SJSA1 (cell line): ENCODE results near the gene CSNK1G3. TPM values are rescaled to one million over a fixed set of nuclear protein-coding genes. Genes with fewer than 3 reads are reported as not detected.

Experiments used
- DNase-seq, 2 experiments: peaks; one replicate each; pipeline ENCODE4 v3.0.0-alpha.2; 2015 to 2020; ENCODE audit warnings: low spot score in 2 of 2, low read depth in 1 of 2
- H3K27ac ChIP-seq: fragments of 250-450 bp; sonication (Bioruptor Pico); 2 replicates; pipeline ENCODE4 v1.5.1; 2020; ENCODE audit warnings: mild to moderate bottlenecking, moderate library complexity
- H3K27me3 ChIP-seq: fragments of 250-450 bp; sonication (Bioruptor Pico); replicated peaks from 2 replicates; pipeline ENCODE4 v1.5.1; 2020; ENCODE audit warnings: mild to moderate bottlenecking, moderate library complexity
- H3K36me3 ChIP-seq: fragments of 250-450 bp; sonication (Bioruptor Pico); 2 replicates; pipeline ENCODE4 v1.5.1; 2020; ENCODE audit warnings: mild to moderate bottlenecking
- H3K4me1 ChIP-seq: fragments of 250-450 bp; sonication (Bioruptor Pico); replicated peaks from 2 replicates; pipeline ENCODE4 v1.6.1; 2021; ENCODE audit warnings: mild to moderate bottlenecking
- H3K4me3 ChIP-seq: fragments of 250-450 bp; sonication (Bioruptor Pico); 2 replicates; pipeline ENCODE4 v1.5.1; 2020; ENCODE audit warnings: mild to moderate bottlenecking
- H3K9me3 ChIP-seq: fragments of 250-450 bp; sonication (Bioruptor Pico); replicated peaks from 2 replicates; pipeline ENCODE4 v1.5.1; 2020; ENCODE audit warnings: mild to moderate bottlenecking
- total RNA-seq: library from RNA; depleted of rRNA; stranded (reverse); fragments of >200 nt; shearing (Covaris generic); gene quantifications from 2 replicates; pipeline ENCODE4 v1.2.3, GENCODE V29; 2014

CSNK1G3 gene
- total RNA-seq, 1 experiment from 2014 or later: 75.1 TPM

GRCh38 chr5:123527190-123527589 lies 15.2 kb downstream of the CSNK1G3 start:
- Histone ChIP-seq H3K4me1 (no peaks in the 10 kb centered on the region), H3K27me3 (no peaks in the 10 kb centered on the region), H3K27ac (no peak overlapping the region), H3K4me3 (no peak overlapping the region), H3K36me3 (no peaks in the 10 kb centered on the region), H3K9me3 (no peaks in the 10 kb centered on the region)
- DNase-seq: no peak

GRCh38 chr5:123528065-123528464 lies 16.1 kb downstream of the CSNK1G3 start:
- H3K9me3 ChIP-seq: no peaks in the 10 kb centered on the region
- no peak for DNase-seq
- H3K4me1 ChIP-seq: no peaks in the 10 kb centered on the region
- no peaks in the 10 kb centered on the region for H3K36me3 ChIP-seq
- no peak overlapping the region for H3K4me3 ChIP-seq
- no peaks in the 10 kb centered on the region for H3K27me3 ChIP-seq
- no peak overlapping the region for H3K27ac ChIP-seq

- Histone ChIP-seq H3K27ac (no peak overlapping the region), H3K9me3 (no peaks in the 10 kb centered on the region), H3K4me1 (no peaks in the 10 kb centered on the region), H3K36me3 (no peaks in the 10 kb centered on the region), H3K4me3 (no peak overlapping the region), H3K27me3 (no peaks in the 10 kb centered on the region)
- DNase-seq: no peak
Observed at GRCh38 chr5:123528878-123529277, 16.9 kb downstream of the CSNK1G3 start.

GRCh38 chr5:123530728-123531127 lies 18.8 kb downstream of the CSNK1G3 start:
- Histone ChIP-seq H3K9me3 (no peaks in the 10 kb centered on the region), H3K27me3 (no peaks in the 10 kb centered on the region), H3K4me3 (no peak overlapping the region), H3K36me3 (no peaks in the 10 kb centered on the region), H3K27ac (no peak overlapping the region), H3K4me1 (no peaks in the 10 kb centered on the region)
- DNase-seq: no peak

GRCh38 chr5:123535648-123536047 lies 23.7 kb downstream of the CSNK1G3 start:
- no peak overlapping the region for H3K4me3 ChIP-seq
- DNase-seq: no peak
- no peaks in the 10 kb centered on the region for H3K36me3 ChIP-seq
- H3K4me1 ChIP-seq: no peaks in the 10 kb centered on the region
- no peaks in the 10 kb centered on the region for H3K27me3 ChIP-seq
- no peak overlapping the region for H3K27ac ChIP-seq
- no peaks in the 10 kb centered on the region for H3K9me3 ChIP-seq

- no peaks in the 10 kb centered on the region for H3K9me3 ChIP-seq
- no peaks in the 10 kb centered on the region for H3K36me3 ChIP-seq
- no peak overlapping the region for H3K4me3 ChIP-seq
- DNase-seq: no peak
- H3K27ac ChIP-seq: no peak overlapping the region
- no peaks in the 10 kb centered on the region for H3K27me3 ChIP-seq
- H3K4me1 ChIP-seq: no peaks in the 10 kb centered on the region
Observed at GRCh38 chr5:123537256-123537655, 25.3 kb downstream of the CSNK1G3 start.

GRCh38 chr5:123537845-123538244 lies 25.9 kb downstream of the CSNK1G3 start:
- DNase-seq: no peak
- H3K9me3 ChIP-seq: no peaks in the 10 kb centered on the region
- H3K27me3 ChIP-seq: no peaks in the 10 kb centered on the region
- H3K36me3 ChIP-seq: no peaks in the 10 kb centered on the region
- H3K27ac ChIP-seq: no peak overlapping the region
- H3K4me1 ChIP-seq: no peaks in the 10 kb centered on the region
- H3K4me3 ChIP-seq: no peak overlapping the region

- H3K36me3 ChIP-seq: no peaks in the 10 kb centered on the region
- H3K27me3 ChIP-seq: no peaks in the 10 kb centered on the region
- no peaks in the 10 kb centered on the region for H3K4me1 ChIP-seq
- DNase-seq: no peak
- no peak overlapping the region for H3K4me3 ChIP-seq
- no peak overlapping the region for H3K27ac ChIP-seq
- no peaks in the 10 kb centered on the region for H3K9me3 ChIP-seq
Observed at GRCh38 chr5:123538670-123539459, 26.9 kb downstream of the CSNK1G3 start.

- Histone ChIP-seq H3K36me3 (no peaks in the 10 kb centered on the region), H3K27ac (no peak overlapping the region), H3K4me3 (no peak overlapping the region), H3K27me3 (no peaks in the 10 kb centered on the region), H3K4me1 (no peaks in the 10 kb centered on the region), H3K9me3 (no peaks in the 10 kb centered on the region)
- DNase-seq: no peak
Observed at GRCh38 chr5:123540534-123540933, 28.6 kb downstream of the CSNK1G3 start.

GRCh38 chr5:123543438-123543837 lies 31.5 kb downstream of the CSNK1G3 start:
- DNase-seq: no peak
- H3K36me3 ChIP-seq: no peaks in the 10 kb centered on the region
- no peaks in the 10 kb centered on the region for H3K4me1 ChIP-seq
- H3K27me3 ChIP-seq: no peaks in the 10 kb centered on the region
- no peak overlapping the region for H3K27ac ChIP-seq
- no peaks in the 10 kb centered on the region for H3K9me3 ChIP-seq
- H3K4me3 ChIP-seq: no peak overlapping the region

- Histone ChIP-seq H3K27ac (no peak overlapping the region), H3K9me3 (no peaks in the 10 kb centered on the region), H3K4me1 (peaks cover 5% of the 10 kb centered on the region), H3K27me3 (no peaks in the 10 kb centered on the region), H3K4me3 (no peak overlapping the region), H3K36me3 (no peaks in the 10 kb centered on the region)
- DNase-seq: no peak
Observed at GRCh38 chr5:123545506-123545905, 33.5 kb downstream of the CSNK1G3 start.

- DNase-seq: no peak
- Histone ChIP-seq H3K4me1 (peaks cover 5% of the 10 kb centered on the region), H3K36me3 (no peaks in the 10 kb centered on the region), H3K27ac (no peak overlapping the region), H3K9me3 (no peaks in the 10 kb centered on the region), H3K4me3 (no peak overlapping the region), H3K27me3 (no peaks in the 10 kb centered on the region)
Observed at GRCh38 chr5:123546657-123547056, 34.7 kb downstream of the CSNK1G3 start.

GRCh38 chr5:123549256-123549904 lies 37.4 kb downstream of the CSNK1G3 start:
- DNase-seq: no peak
- Histone ChIP-seq H3K9me3 (no peaks in the 10 kb centered on the region), H3K4me1 (peaks cover 5% of the 10 kb centered on the region), H3K27ac (no peak overlapping the region), H3K27me3 (no peaks in the 10 kb centered on the region), H3K4me3 (no peak overlapping the region), H3K36me3 (no peaks in the 10 kb centered on the region)

GRCh38 chr5:123554601-123555000 lies 42.6 kb downstream of the CSNK1G3 start:
- Histone ChIP-seq H3K4me1 (peaks cover under 1% of the 10 kb centered on the region), H3K27ac (no peak overlapping the region), H3K4me3 (no peak overlapping the region), H3K9me3 (no peaks in the 10 kb centered on the region), H3K36me3 (peaks cover 5% of the 10 kb centered on the region), H3K27me3 (no peaks in the 10 kb centered on the region)
- DNase-seq: no peak
